CD14-positive monocyte (primary cell): ENCODE results near the gene ZNF28. TPM values are rescaled to one million over a fixed set of nuclear protein-coding genes. Genes with fewer than 3 reads are reported as not detected.
A peak's percentile ranks its signal among the peaks of the same experiment; 100 is the strongest.
"Not testable (repeated sequence)": the region's sequence is repeated elsewhere in the genome, so short reads cannot be mapped to it uniquely, and the experiment has no call there.

Experiments
- DNase-seq, 3 donors: peaks; one replicate each; pipeline ENCODE4 v3.0.0-alpha.2; 2011 to 2022
- H2AFZ ChIP-seq: 2 replicates; pipeline ENCODE4 v1.6.0; 2012; ENCODE audit warnings: mild to moderate bottlenecking, low read depth, low read length, inconsistent platforms; ENCODE audit not compliant: insufficient read depth, poor library complexity, severe bottlenecking
- H3K27ac ChIP-seq, 2 donors: 1 replicate in 1 of 2; 2 replicates in 1 of 2; pipeline ENCODE4 v1.5.1; 2012 to 2013; ENCODE audit warnings: low read length in 2 of 2, control low read depth in 1 of 2, inconsistent platforms in 1 of 2, low read depth in 1 of 2, mild to moderate bottlenecking in 1 of 2
- H3K27me3 ChIP-seq, 2 donors: one replicate each; pipeline versions ENCODE4 v1.6.0 to v1.6.1; 2011 to 2013; ENCODE audit warnings: low read length in 2 of 2; ENCODE audit not compliant: control insufficient read depth in 2 of 2, insufficient read depth in 2 of 2
- H3K36me3 ChIP-seq, 2 donors: replicated peaks in 1 of 2; 1 replicate in 1 of 2; 2 replicates in 1 of 2; pipeline versions ENCODE4 v1.5.1 to v1.6.1; 2012 to 2013; ENCODE audit warnings: low read length in 2 of 2, control low read depth in 1 of 2, inconsistent platforms in 1 of 2, mild to moderate bottlenecking in 1 of 2; ENCODE audit not compliant: insufficient read depth in 2 of 2, control insufficient read depth in 1 of 2
- H3K4me1 ChIP-seq, 2 donors: 1 replicate in 1 of 2; 2 replicates in 1 of 2; pipeline versions ENCODE4 v1.5.1 to v1.6.1; 2012 to 2013; ENCODE audit warnings: low read length in 2 of 2, control low read depth in 1 of 2, inconsistent platforms in 1 of 2, mild to moderate bottlenecking in 1 of 2, moderate library complexity in 1 of 2; ENCODE audit not compliant: insufficient read depth in 2 of 2, control insufficient read depth in 1 of 2
- H3K4me2 ChIP-seq: replicated peaks from 2 replicates; pipeline ENCODE3; 2012; ENCODE audit warnings: low read length, moderate library complexity, mild to moderate bottlenecking; ENCODE audit not compliant: poor library complexity, severe bottlenecking; ENCODE audit errors: extremely low read depth
- H3K4me3 ChIP-seq, 3 experiments: fragments of 200-600 bp in 1 of 3; sonication (generic) in 1 of 3; replicated peaks in 1 of 3; 1 replicate in 2 of 3; 2 replicates in 1 of 3; pipeline ENCODE4 v1.5.1; 2011 to 2013; ENCODE audit warnings: low read length in 3 of 3, mild to moderate bottlenecking in 3 of 3, control low read depth in 2 of 3, low read depth in 2 of 3, inconsistent platforms in 1 of 3, moderate library complexity in 1 of 3
- H3K79me2 ChIP-seq: 2 replicates; pipeline ENCODE4 v1.6.0; 2012; ENCODE audit warnings: mild to moderate bottlenecking, control low read depth, inconsistent platforms, low read length, moderate library complexity; ENCODE audit not compliant: insufficient read depth
- H3K9ac ChIP-seq: 2 replicates; pipeline ENCODE4 v1.6.0; 2017; ENCODE audit warnings: low read length, mild to moderate bottlenecking; ENCODE audit not compliant: insufficient read depth, poor library complexity, severe bottlenecking
- H3K9me3 ChIP-seq, 2 donors: replicated peaks in 1 of 2; 1 replicate in 1 of 2; 2 replicates in 1 of 2; pipeline versions ENCODE4 v1.5.1 to v1.6.1; 2012 to 2013; ENCODE audit warnings: low read length in 2 of 2, control low read depth in 1 of 2; ENCODE audit not compliant: control insufficient read depth in 1 of 2, insufficient read depth in 1 of 2
- H4K20me1 ChIP-seq: 2 replicates; pipeline ENCODE4 v1.6.0; 2012; ENCODE audit warnings: mild to moderate bottlenecking, low read length, control low read depth, moderate library complexity; ENCODE audit not compliant: insufficient read depth
- H3K27ac Mint-ChIP-seq, 7 donors: one replicate each; pipeline ENCODE4 v1.8.0; 2020; ENCODE audit warnings: mild to moderate bottlenecking in 7 of 7, mixed read lengths in 7 of 7, moderate library complexity in 6 of 7, inconsistent platforms in 2 of 7
- H3K27me3 Mint-ChIP-seq, 3 donors: one replicate each; pipeline ENCODE4 v1.8.0; 2021 to 2022; ENCODE audit warnings: low read depth in 3 of 3, mild to moderate bottlenecking in 3 of 3, mixed read lengths in 3 of 3, moderate library complexity in 3 of 3, inconsistent platforms in 1 of 3
- H3K36me3 Mint-ChIP-seq, 2 donors: one replicate each; pipeline ENCODE4 v1.8.0; 2020; ENCODE audit warnings: mixed read lengths in 2 of 2, inconsistent platforms in 1 of 2, mild to moderate bottlenecking in 1 of 2
- H3K4me1 Mint-ChIP-seq: one replicate; pipeline ENCODE4 v1.8.0; 2020; ENCODE audit warnings: mild to moderate bottlenecking, mixed read lengths
- H3K4me3 Mint-ChIP-seq, 2 donors: one replicate each; pipeline ENCODE4 v1.8.0; 2020; ENCODE audit warnings: mild to moderate bottlenecking in 2 of 2, mixed read lengths in 2 of 2, moderate library complexity in 1 of 2
- H3K9me3 Mint-ChIP-seq, 7 donors: one replicate each; pipeline ENCODE4 v1.8.0; 2020 to 2022; ENCODE audit warnings: mixed read lengths in 7 of 7, mild to moderate bottlenecking in 6 of 7, moderate library complexity in 6 of 7, inconsistent platforms in 2 of 7
- WGBS: methylation state at CpG from one replicate; pipeline ENCODE4 v1.1.5; 2013; ENCODE audit warnings: missing lambda C conversion rate; ENCODE audit not compliant: insufficient coverage; 5-methylcytosine and 5-hydroxymethylcytosine counted together
- intact Hi-C, 2 donors: fragments of 100-400 bp; cut with micrococcal nuclease; formaldehyde crosslinking; loops; one replicate each; pipeline versions ENCODE4 v1.15.0 to v1.15.1; 2023
- polyA minus RNA-seq: library from RNA; depleted of rRNA, polyadenylated mRNA; stranded (reverse); fragments of >200 nt; gene quantifications from 2 replicates; pipeline ENCODE4 v1.2.3, GENCODE V29; 2012
- polyA plus RNA-seq, 3 donors: library from polyadenylated mRNA; depleted of rRNA in 1 of 3; unstranded in 2 of 3; stranded (reverse) in 1 of 3; fragments of 300-500 nt in 2 of 3; fragments of >200 nt in 1 of 3; fragmentation: Illumina TruSeq in 2 of 3; gene quantifications; 1 replicate in 2 of 3; 2 replicates in 1 of 3; pipeline ENCODE4 v1.2.3, GENCODE V29; 2012 to 2021
- total RNA-seq, 12 experiments: library from RNA in 1 of 12; stranded (reverse) in 1 of 12; fragments of 120-200 nt in 1 of 12; gene quantifications; one replicate each; pipeline ENCODE4 v1.2.4 and lab custom pipeline; 2013 to 2026; ENCODE audit warnings: mixed read lengths in 6 of 12, inconsistent platforms in 1 of 12

ZNF28 gene
- 14.1 TPM for total RNA-seq (2013)
- polyA plus RNA-seq (10 to 100 TPM in 2 of 3 donors, 1 to 10 TPM in 1; 2.4 to 21.2 (median 15.0) TPM), polyA minus RNA-seq (3.6 and 7.2 TPM in 2 replicates), total RNA-seq (lab: John Stamatoyannopoulos, UW) (3.5 to 10.7 (median 7.5) reads per million in 11 experiments)

- H3K4me1 ChIP-seq, H3K4me1 Mint-ChIP-seq, H3K79me2 ChIP-seq, H3K27me3 Mint-ChIP-seq, H3K27me3 ChIP-seq, H4K20me1 ChIP-seq: not testable (repeated sequence)
- Histone ChIP-seq H2AFZ (peak within 1 kb of the TSS; percentile 78), H3K4me2 (peak within 1 kb of the TSS; percentile 78), H3K27ac (peak within 1 kb of the TSS; percentile 20 to 72), H3K9me3 (peaks cover 42 to 56% of the 10 kb centered on the region in 2 donors), H3K4me3 (peak within 1 kb of the TSS; percentile 63 to 80 (median 79)), H3K9ac (peak within 1 kb of the TSS; percentile 65), H3K36me3 (peaks cover 15 to 22% of the 10 kb centered on the region in 2 donors)
- WGBS: 0% methylated on average over 5 of the region's 44 CpGs
- intact Hi-C loops: loop anchor here in 1 of 2 donors (5.0 kb wide), 1 partner anchor 36 kb away; the partner anchor contains the start of gene ZNF468
- peak; percentile 18 to 29 (median 22) for DNase-seq
- peaks cover 20 to 32% of the 10 kb centered on the region in 2 donors for H3K36me3 Mint-ChIP-seq
- H3K9me3 Mint-ChIP-seq: peaks cover 28 to 77% (median 67%) of the 10 kb centered on the region in 7 donors
- H3K4me3 Mint-ChIP-seq: peak within 1 kb of the TSS; percentile 86 to 98
- peak within 1 kb of the TSS; percentile 65 to 93 (median 87) for H3K27ac Mint-ChIP-seq
Observed at GRCh38 chr19:52821204-52821960, at the start of gene ZNF28. Gene ZNF28 (minus strand): TSS chr19:52821633. CDS start chr19:52817958, 3,675 bp downstream.

- H3K9ac ChIP-seq, H3K27me3 Mint-ChIP-seq, DNase-seq, H4K20me1 ChIP-seq, H3K4me1 Mint-ChIP-seq, H3K4me1 ChIP-seq, H3K4me3 Mint-ChIP-seq, H3K36me3 ChIP-seq, H3K4me2 ChIP-seq, H3K4me3 ChIP-seq, H3K27ac ChIP-seq, H3K27me3 ChIP-seq, H3K36me3 Mint-ChIP-seq, H3K27ac Mint-ChIP-seq, H3K79me2 ChIP-seq, intact Hi-C loops, H2AFZ ChIP-seq: not testable (repeated sequence)
- peaks cover 22 to 45% of the 10 kb centered on the region in 2 donors for H3K9me3 ChIP-seq
- peaks cover 21 to 78% (median 61%) of the 10 kb centered on the region in 7 donors for H3K9me3 Mint-ChIP-seq
- WGBS: 83% methylated on average over 4 of the region's 11 CpGs
Observed at GRCh38 chr19:52868031-52868430, 46.6 kb upstream of the ZNF28 start.

- DNase-seq: peak; percentile 55 to 69 (median 68)
- intact Hi-C loops: loop anchor here in 1 of 2 donors (5.0 kb wide), 1 partner anchor 35 kb away; the partner anchor contains the start of gene ZNF28
- H3K79me2 ChIP-seq, H3K4me1 ChIP-seq, H4K20me1 ChIP-seq, H3K27me3 Mint-ChIP-seq, H3K27me3 ChIP-seq: not testable (repeated sequence)
- H3K9ac ChIP-seq: peak within 1 kb of the TSS; percentile 75
- H2AFZ ChIP-seq: peak within 1 kb of the TSS; percentile 89
- Mint-ChIP-seq H3K9me3 (peaks cover 20 to 64% (median 42%) of the 10 kb centered on the region in 7 donors), H3K36me3 (peaks cover 17 to 32% of the 10 kb centered on the region in 2 donors), H3K4me1 (peaks cover 21% of the 10 kb centered on the region), H3K27ac (peak within 1 kb of the TSS; percentile 87 to 96 (median 92)), H3K4me3 (peak within 1 kb of the TSS; percentile 93 to 96)
- H3K9me3 ChIP-seq: peaks cover 34 to 39% of the 10 kb centered on the region in 2 donors
- H3K27ac ChIP-seq: peak within 1 kb of the TSS; percentile 38 to 81
- H3K4me2 ChIP-seq: peak within 1 kb of the TSS; percentile 96
- 0% methylated on average over 3 of the region's 43 CpGs for WGBS
- peaks cover 15 to 20% of the 10 kb centered on the region in 2 donors for H3K36me3 ChIP-seq
- H3K4me3 ChIP-seq: peak within 1 kb of the TSS; percentile 80 to 87 (median 83)
Observed at GRCh38 chr19:52857378-52858191, 36.2 kb upstream of the ZNF28 start, which contains the start of gene ZNF468. Gene ZNF468 (minus strand): TSS chr19:52857619. CDS start chr19:52854272, 3,347 bp downstream.
